ENCODE results near the gene SPON1.

The SPON1 gene

DNA sequence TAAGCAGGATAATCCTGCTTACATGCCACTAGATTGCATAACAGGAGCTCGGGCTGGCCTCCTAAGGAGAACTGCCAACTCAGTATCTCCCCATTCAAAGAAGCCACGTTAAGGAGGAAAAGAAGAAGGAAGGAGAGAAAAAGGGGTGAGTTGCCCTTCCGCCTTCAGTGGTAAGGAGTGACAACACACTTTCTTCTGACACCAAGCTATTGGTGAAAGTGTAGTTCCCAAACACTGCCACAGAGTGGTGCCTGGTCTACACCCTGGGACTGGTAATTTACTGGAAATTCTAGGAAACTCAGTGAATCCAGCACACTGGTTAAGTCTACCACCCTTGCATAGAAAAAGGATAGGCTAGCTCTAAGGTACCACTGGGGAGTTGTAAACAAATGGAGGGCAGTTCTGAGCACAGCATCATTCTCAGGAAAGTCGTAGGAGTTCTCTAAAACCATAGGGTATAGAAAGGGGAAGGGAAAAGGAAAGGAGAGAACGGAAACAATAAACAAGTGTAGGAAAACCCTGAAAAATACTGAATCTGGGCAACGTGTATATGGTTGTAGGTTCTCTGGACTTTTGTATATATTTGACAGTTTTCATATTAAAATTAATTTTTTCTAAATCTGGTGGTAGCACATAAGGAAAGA, 338.3 kb downstream of the SPON1 start:
- no peak for DNase-seq

DNA sequence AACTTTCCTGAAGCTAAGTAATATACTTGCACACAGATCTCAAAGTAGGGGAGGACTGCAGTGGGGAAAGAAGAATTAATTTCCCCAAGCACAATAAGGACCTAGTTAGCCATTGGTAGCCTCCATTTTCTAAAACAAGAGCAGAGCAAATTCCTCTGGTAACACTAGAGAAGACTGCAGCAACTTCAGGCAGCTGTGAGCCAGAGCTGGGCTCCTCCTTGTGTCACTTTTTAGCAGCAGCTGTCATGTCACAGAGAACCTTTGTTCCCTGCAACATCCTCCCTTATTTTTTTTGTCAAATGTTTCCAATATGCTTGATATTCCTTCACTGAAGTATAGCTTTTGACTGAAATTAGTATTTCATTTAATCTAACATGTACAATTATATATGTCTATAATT, 342.1 kb downstream of the SPON1 start:
- no peak for DNase-seq

DNA sequence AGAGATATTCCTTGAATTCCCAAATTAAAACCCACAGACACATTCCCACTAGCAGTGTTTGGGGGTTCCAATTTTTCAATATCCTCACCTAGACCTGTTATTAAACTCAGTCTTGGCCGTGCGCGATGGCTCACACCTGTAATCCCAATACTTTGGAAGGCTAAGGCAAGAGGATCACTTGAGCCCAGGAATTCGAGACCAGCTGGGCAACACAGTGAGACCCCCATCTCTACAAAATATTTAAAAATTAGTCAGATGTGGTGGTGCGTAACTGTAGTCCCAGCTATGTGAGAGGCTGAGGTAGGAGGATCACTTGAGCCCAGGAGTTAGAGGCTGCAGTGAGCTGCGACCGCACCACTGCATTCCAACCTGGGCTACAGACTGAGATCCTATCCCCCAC, 343.1 kb downstream of the SPON1 start:
- DNase-seq = no peak

DNA sequence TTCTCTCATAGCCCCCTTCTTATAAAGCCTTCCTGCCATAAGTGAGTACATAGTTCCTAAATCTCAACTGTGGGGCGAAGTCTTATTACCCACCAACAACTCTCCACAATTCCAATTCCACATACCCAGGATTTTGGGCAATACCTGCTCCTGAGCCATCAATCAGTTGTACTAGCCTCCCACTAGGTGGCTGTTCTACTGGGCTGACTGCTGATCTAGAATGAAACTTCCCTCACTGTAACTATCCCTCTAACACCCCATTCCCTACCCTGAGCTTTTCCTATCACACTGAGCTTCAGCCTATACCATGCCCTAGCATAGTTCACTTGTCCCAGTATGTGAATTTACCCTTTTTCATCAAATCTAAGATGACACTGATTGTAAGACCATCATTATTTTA, 344.0 kb downstream of the SPON1 start:
- DNase-seq = no peak

DNA sequence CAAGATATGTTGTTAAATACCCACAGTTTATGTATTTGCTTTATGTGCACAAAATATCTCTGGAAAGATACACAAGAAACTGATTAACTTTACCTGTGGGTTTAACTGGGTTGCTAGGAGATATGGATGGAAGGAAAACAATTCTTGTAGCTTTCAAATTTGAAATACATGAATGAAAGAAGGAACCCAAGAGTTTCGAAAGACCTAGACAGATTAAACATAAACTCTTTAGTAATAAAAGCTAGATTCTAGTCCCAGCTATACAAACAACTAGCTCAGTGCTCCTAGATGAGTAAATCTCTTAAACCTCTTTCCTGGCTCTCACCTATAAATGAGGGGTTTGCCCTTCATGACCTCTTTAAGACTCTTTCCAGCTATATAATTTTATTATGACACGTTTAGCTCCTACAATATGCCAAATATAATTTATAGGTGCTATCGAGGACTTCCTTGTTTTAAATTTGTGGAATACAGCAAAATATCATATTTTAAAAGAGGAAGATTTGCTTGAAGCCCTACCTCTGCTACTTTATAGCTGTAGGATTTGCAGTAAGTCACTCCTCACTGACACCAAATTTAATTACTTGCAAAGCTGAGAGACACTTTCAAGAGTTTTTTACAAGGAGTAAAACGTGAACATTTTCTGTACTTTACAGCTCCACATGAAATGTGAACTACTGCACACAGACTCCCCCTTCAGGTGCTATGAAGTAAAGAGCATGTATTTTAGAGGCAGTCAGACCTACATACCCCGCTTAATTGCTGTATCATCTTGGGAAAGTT, 345.8 kb downstream of the SPON1 start:
- no peak for DNase-seq

- DNase-seq = no peak
These were observed 346.4 kb downstream of the SPON1 start for GRCh38 chr11:14308897-14309387.

DNA sequence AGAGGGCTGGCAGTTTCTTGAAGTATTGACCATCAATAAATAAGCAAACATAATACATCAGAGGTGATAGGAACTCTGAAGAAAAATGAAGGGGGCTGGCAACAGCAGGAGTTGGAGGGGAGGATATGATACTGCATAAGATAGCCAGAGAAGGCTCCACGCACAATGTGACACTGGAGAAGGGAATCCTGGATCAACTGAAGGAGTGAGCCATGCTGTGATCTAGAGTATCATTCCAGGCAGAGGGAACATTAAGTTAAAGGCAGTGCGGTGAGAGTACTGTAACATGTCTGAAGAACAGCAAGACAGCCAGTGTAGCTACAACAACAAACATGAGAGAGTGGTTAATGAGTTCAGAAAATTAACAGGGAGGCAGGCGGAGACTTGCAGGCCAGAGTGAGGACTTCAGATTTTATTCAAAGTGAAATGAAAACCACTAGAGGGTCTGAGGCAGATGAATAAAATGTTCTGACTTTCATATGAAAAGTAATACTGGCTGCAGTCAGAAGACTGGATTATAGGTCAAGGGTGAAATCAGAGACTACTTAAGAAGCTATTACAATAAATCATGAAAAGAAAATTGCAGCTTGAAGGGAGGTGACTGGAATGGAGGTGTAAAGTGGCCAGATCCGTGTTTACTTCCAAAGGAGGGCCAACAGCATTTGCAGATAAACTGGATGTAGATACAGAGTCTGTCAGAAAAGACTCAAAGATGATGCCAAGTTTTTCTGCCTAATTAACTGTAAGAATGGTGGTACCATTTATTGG, 347.1 kb downstream of the SPON1 start:
- no peak for DNase-seq

- DNase-seq = no peak
These were observed 348.2 kb downstream of the SPON1 start for GRCh38 chr11:14310679-14311078.

DNA sequence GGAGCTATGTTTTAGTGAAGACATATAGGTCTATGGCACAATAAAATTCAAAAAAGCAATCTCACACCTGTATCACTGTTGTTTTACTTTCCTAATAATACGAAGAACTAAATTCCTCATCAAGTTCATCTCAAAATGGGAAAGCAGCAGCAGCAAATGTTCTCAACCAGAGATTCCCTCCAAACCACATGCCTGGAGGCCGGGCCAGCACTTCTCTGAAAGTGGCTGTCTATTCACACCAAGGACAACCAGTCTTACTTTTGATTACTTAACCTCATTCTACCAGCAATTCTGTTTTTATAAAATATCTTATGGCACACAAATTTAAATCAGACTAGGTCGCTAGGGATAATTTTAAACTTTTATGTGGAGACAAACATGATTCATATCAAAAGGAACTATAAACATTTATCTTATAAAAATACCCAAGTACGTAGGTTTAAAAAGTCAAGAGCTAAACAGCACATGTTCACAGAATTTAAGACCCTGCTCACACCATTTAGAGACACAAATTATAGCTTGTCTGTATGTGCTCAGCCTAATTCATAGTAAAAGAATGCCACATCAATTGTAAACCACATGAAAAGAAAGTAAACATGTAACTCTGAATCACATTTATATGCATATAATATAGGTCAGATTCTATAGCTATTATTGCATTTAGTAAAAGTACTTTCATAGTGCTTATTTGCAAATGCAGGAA, 350.4 kb downstream of the SPON1 start:
- DNase-seq = no peak

DNA sequence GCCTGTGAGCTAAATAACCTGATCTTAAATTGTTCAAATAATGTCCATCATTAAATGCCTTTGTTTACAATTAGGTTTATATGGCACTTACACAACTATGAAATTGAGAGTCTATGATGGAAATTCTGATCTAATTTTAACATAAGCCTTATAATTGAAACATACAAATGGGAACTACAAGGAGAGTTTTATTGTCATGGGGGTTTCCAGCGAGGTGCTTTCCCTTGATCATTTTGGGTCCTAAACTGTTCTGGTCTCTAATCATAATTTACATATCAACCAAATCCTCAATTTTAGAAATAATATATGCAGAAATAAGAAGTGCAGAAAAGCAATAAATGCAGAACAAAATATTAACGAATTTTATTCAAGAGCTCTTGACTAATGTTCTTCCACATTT, 351.6 kb downstream of the SPON1 start:
- no peak for DNase-seq

DNA sequence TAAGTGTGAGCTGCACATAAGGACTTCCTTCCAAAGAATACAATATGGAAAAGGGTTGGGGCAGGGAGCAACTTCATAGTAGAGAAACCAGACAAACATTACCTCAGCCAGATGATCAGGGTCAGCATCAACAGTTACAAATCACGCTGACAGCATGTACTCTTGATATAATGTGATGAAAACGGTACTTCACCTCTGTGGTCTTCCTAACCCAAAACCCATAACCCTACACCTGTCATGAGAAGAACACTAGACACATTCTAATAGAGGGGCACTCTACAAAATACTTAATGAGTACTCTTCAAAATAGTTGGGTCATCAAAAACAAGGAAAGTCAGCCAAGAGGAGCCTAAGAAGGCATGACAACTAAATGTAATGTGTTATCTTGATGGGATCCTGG, 352.6 kb downstream of the SPON1 start:
- no peak for DNase-seq
